ENCODE results near the gene C9orf152.
A peak's percentile ranks its signal among the peaks of the same experiment; 100 is the strongest.
"Not testable (repeated sequence)": the region's sequence is repeated elsewhere in the genome, so short reads cannot be mapped to it uniquely, and the experiment has no call there.

C9orf152 gene

GRCh38 chr9:110196084-110196499 is 11.9 kb downstream of the C9orf152 start:
- not testable (repeated sequence) for H3K27me3 ChIP-seq (ENCODE audit: control insufficient read depth in 1 of 2, insufficient read depth in 2 of 2, low read length in 2 of 2); H3K9ac ChIP-seq (ENCODE audit: low read length in 2 of 2); H3K36me3 ChIP-seq (ENCODE audit: control insufficient read depth in 2 of 2, insufficient read depth in 2 of 2, low read length in 2 of 2); H3K4me1 ChIP-seq (ENCODE audit: control insufficient read depth, insufficient read depth, low read length); H3K27ac ChIP-seq (ENCODE audit: low read length); H3K9me3 ChIP-seq (ENCODE audit: control insufficient read depth in 2 of 2, low read length in 2 of 2); H3K4me3 ChIP-seq (ENCODE audit: low read length in 2 of 2)

DNA sequence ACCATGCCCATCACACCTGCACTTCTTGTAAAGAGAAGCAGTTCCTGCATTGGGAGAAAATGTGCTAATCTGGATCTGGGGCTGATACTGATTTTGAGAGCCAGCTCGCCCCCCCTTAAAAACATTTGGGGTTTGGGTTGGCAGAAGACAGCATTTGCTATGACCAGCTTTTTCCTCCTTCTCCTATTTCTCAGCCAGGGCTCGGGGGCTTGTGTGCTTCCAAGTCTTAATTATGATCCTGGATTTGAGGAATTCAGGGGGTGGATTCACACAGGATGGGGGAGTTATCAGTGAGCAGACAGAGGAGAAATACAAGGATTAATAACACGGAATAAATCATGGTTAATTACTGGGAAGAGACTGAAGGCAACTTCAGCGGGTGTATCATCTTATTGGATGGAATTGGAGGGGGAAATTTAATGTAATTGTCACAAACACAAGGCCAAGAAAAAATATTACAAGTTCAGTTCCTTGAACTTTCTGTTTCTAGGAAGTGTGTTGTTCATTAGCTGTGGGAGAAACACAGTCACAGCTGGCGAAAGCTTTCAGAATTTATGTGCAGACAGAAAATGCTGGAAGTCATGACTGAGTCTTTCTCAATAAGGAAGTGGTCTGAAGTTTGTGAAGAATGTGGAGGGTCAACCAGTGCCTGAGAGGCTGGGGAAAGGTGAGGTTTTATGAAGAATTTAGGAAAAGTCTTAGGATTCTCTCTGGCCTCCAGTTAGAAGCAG is 15.3 kb downstream of the C9orf152 start:
- Histone ChIP-seq H3K27ac (ENCODE audit: low read length) (peak overlapping the region; percentile 24), H3K9me3 (ENCODE audit: control insufficient read depth in 2 of 2, low read length in 2 of 2) (no peaks in the 10 kb centered on the region), H3K9ac (ENCODE audit: low read length in 2 of 2) (no peak overlapping the region), H3K4me1 (ENCODE audit: control insufficient read depth, insufficient read depth, low read length) (peaks cover 15% of the 10 kb centered on the region), H3K27me3 (ENCODE audit: control insufficient read depth in 1 of 2, insufficient read depth in 2 of 2, low read length in 2 of 2) (no peaks in the 10 kb centered on the region), H3K36me3 (ENCODE audit: control insufficient read depth in 2 of 2, insufficient read depth in 2 of 2, low read length in 2 of 2) (no peaks in the 10 kb centered on the region), H3K4me3 (ENCODE audit: low read length in 2 of 2) (no peak overlapping the region)

- H3K9ac ChIP-seq (ENCODE audit: low read length in 2 of 2) = no peak overlapping the region
- peaks cover 15% of the 10 kb centered on the region for H3K4me1 ChIP-seq (ENCODE audit: control insufficient read depth, insufficient read depth, low read length)
- no peaks in the 10 kb centered on the region for H3K27me3 ChIP-seq (ENCODE audit: control insufficient read depth in 1 of 2, insufficient read depth in 2 of 2, low read length in 2 of 2)
- H3K4me3 ChIP-seq (ENCODE audit: low read length in 2 of 2) = no peak overlapping the region
- no peaks in the 10 kb centered on the region for H3K9me3 ChIP-seq (ENCODE audit: control insufficient read depth in 2 of 2, low read length in 2 of 2)
- no peak overlapping the region for H3K27ac ChIP-seq (ENCODE audit: low read length)
- H3K36me3 ChIP-seq (ENCODE audit: control insufficient read depth in 2 of 2, insufficient read depth in 2 of 2, low read length in 2 of 2) = no peaks in the 10 kb centered on the region
These were observed 16.3 kb downstream of the C9orf152 start for GRCh38 chr9:110191615-110192014.

DNA sequence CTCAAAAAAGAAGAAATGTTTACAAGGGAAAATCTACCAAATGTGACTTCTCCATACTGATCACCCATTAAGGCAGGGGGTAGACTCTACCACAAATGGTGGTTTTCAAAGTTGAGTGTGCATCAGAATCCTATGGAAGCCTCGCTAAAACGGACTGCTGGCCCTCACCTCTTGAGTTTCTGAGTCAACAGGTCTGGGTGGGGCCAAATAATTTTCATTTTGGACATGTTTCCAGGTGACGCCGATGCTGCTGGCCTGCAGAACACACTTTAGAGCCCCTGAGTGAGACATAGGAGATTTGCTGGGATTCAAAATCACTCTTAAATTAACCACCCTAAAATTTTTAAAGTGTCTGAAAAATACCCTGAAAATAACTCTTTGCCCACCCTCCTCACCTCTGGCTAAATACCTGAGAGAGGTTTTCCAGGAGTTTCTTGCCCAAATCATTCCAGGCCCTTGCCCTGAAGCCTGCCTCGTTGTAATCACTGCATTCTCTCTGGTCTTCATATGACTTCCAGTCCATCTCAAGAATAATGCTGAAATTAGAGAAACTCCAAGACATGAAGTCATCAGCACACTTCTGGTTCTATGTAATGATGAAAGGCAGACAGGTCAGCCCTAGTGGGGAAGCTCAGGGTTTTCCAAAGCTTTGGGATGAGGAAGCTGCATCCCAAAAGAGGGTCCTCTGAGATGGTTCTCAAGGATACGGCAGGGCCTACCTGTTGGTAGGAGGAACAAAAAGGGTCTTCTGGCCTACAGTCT is 18.2 kb downstream of the C9orf152 start:
- Histone ChIP-seq H3K4me1 (ENCODE audit: control insufficient read depth, insufficient read depth, low read length) (peaks cover 15% of the 10 kb centered on the region), H3K27me3 (ENCODE audit: control insufficient read depth in 1 of 2, insufficient read depth in 2 of 2, low read length in 2 of 2) (no peaks in the 10 kb centered on the region), H3K36me3 (ENCODE audit: control insufficient read depth in 2 of 2, insufficient read depth in 2 of 2, low read length in 2 of 2) (no peaks in the 10 kb centered on the region), H3K9ac (ENCODE audit: low read length in 2 of 2) (no peak overlapping the region), H3K4me3 (ENCODE audit: low read length in 2 of 2) (no peak overlapping the region), H3K27ac (ENCODE audit: low read length) (peak overlapping the region; percentile 66), H3K9me3 (ENCODE audit: control insufficient read depth in 2 of 2, low read length in 2 of 2) (no peaks in the 10 kb centered on the region)

DNA sequence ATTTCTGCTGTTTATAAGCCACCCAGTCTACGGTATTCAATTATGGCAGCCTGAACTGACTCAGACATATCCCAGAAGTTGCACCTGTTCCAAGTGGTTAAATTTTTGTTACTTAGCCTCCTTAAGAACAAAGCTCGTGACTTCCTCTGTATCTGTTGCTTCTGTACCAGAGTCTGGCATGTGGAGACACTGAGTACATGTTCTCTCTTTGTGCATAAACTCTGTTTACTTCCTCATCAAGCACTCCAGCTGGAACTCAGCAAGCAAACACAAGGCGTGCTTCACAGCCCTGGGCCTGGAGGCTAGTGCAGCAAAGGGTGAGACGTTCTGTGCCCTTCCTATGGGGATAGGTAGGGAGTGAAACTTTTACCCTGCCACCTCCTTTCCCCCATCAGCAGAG is 19.0 kb downstream of the C9orf152 start:
- Histone ChIP-seq H3K9ac (ENCODE audit: low read length in 2 of 2) (no peak overlapping the region), H3K4me3 (ENCODE audit: low read length in 2 of 2) (no peak overlapping the region), H3K27ac (ENCODE audit: low read length) (peak overlapping the region; percentile 66), H3K27me3 (ENCODE audit: control insufficient read depth in 1 of 2, insufficient read depth in 2 of 2, low read length in 2 of 2) (no peaks in the 10 kb centered on the region), H3K36me3 (ENCODE audit: control insufficient read depth in 2 of 2, insufficient read depth in 2 of 2, low read length in 2 of 2) (no peaks in the 10 kb centered on the region), H3K9me3 (ENCODE audit: control insufficient read depth in 2 of 2, low read length in 2 of 2) (no peaks in the 10 kb centered on the region), H3K4me1 (ENCODE audit: control insufficient read depth, insufficient read depth, low read length) (peaks cover 15% of the 10 kb centered on the region)

DNA sequence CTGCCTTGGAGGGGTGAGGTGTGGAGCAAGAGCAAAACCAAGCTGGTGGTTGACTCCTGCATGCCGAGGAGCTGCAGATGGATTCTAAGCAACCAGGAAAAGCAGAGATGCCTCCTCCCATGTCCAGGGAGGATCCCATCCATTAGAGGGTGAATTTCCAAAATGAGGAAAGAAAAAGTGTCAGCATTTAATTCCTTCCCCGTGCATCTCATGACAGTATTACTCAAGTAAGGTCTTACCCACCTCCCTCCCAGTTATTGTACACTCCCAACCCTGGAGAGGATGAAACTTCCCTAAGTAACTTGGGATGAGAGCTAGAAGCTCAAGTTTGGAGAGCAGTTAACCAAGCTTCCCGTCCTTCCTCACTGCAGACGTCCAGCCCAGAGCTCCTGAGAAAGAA is 19.9 kb downstream of the C9orf152 start:
- Histone ChIP-seq H3K27ac (ENCODE audit: low read length) (peak overlapping the region; percentile 66), H3K27me3 (ENCODE audit: control insufficient read depth in 1 of 2, insufficient read depth in 2 of 2, low read length in 2 of 2) (no peaks in the 10 kb centered on the region), H3K36me3 (ENCODE audit: control insufficient read depth in 2 of 2, insufficient read depth in 2 of 2, low read length in 2 of 2) (no peaks in the 10 kb centered on the region), H3K9ac (ENCODE audit: low read length in 2 of 2) (no peak overlapping the region), H3K4me1 (ENCODE audit: control insufficient read depth, insufficient read depth, low read length) (peaks cover 15% of the 10 kb centered on the region), H3K9me3 (ENCODE audit: control insufficient read depth in 2 of 2, low read length in 2 of 2) (no peaks in the 10 kb centered on the region), H3K4me3 (ENCODE audit: low read length in 2 of 2) (no peak overlapping the region)

DNA sequence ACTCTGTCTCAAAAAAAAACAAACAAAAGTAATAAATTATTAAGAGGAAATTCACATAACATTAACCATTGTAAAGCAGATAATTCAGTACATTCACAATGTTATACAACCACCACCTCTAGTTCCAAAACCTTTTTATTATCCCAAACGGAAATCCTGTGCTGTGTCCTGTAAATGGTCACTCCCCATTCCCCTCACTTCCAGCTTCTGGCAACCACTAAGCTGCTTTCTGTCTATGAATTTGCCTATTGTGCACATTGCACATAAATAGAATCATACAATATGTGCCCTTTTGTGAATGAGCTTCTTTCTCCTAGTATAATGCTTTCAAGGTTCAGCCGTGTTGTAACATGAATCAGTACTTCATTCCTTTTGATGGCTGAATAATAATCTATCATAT is 20.8 kb downstream of the C9orf152 start:
- Histone ChIP-seq H3K9me3 (ENCODE audit: control insufficient read depth in 2 of 2, low read length in 2 of 2) (no peaks in the 10 kb centered on the region), H3K9ac (ENCODE audit: low read length in 2 of 2) (no peak overlapping the region), H3K4me3 (ENCODE audit: low read length in 2 of 2) (no peak overlapping the region), H3K36me3 (ENCODE audit: control insufficient read depth in 2 of 2, insufficient read depth in 2 of 2, low read length in 2 of 2) (no peaks in the 10 kb centered on the region), H3K27ac (ENCODE audit: low read length) (no peak overlapping the region), H3K4me1 (ENCODE audit: control insufficient read depth, insufficient read depth, low read length) (peaks cover 11% of the 10 kb centered on the region), H3K27me3 (ENCODE audit: control insufficient read depth in 1 of 2, insufficient read depth in 2 of 2, low read length in 2 of 2) (no peaks in the 10 kb centered on the region)

- Histone ChIP-seq H3K4me1 (ENCODE audit: control insufficient read depth, insufficient read depth, low read length) (peaks cover 11% of the 10 kb centered on the region), H3K4me3 (ENCODE audit: low read length in 2 of 2) (no peak overlapping the region), H3K27ac (ENCODE audit: low read length) (no peak overlapping the region)
These were observed 21.7 kb downstream of the C9orf152 start for GRCh38 chr9:110186254-110186653.

DNA sequence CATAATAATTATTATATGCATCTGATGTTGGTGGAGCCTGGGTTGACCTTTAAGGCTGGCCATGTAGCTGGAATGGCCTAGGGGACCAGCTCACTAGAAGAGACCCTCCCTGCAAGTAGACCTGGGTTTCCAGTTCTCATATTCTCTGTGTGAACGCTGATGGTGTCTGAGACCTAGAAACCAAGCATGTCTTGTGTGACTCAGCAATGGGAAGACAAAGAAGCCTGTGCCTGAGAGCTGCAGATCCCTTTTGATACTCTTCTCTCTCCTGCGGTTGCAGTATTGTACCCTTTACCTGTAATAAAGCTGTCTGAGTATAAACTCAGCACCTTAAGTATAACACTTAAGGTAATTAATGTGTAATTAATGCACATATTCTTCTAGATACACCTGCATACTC is 22.2 kb downstream of the C9orf152 start:
- Histone ChIP-seq H3K4me3 (ENCODE audit: low read length in 2 of 2) (no peak overlapping the region), H3K9ac (ENCODE audit: low read length in 2 of 2) (no peak overlapping the region), H3K9me3 (ENCODE audit: control insufficient read depth in 2 of 2, low read length in 2 of 2) (no peaks in the 10 kb centered on the region), H3K27ac (ENCODE audit: low read length) (no peak overlapping the region), H3K27me3 (ENCODE audit: control insufficient read depth in 1 of 2, insufficient read depth in 2 of 2, low read length in 2 of 2) (no peaks in the 10 kb centered on the region), H3K36me3 (ENCODE audit: control insufficient read depth in 2 of 2, insufficient read depth in 2 of 2, low read length in 2 of 2) (no peaks in the 10 kb centered on the region), H3K4me1 (ENCODE audit: control insufficient read depth, insufficient read depth, low read length) (peaks cover 11% of the 10 kb centered on the region)

More at GRCh38 chr9:110186254-110186653, 21.7 kb downstream of the C9orf152 start:
- H3K36me3 ChIP-seq (ENCODE audit: control insufficient read depth in 2 of 2, insufficient read depth in 2 of 2, low read length in 2 of 2) = no peaks in the 10 kb centered on the region
- H3K27me3 ChIP-seq (ENCODE audit: control insufficient read depth in 1 of 2, insufficient read depth in 2 of 2, low read length in 2 of 2) = no peaks in the 10 kb centered on the region
- H3K9me3 ChIP-seq (ENCODE audit: control insufficient read depth in 2 of 2, low read length in 2 of 2) = no peaks in the 10 kb centered on the region
- H3K9ac ChIP-seq (ENCODE audit: low read length in 2 of 2) = no peak overlapping the region

DNA sequence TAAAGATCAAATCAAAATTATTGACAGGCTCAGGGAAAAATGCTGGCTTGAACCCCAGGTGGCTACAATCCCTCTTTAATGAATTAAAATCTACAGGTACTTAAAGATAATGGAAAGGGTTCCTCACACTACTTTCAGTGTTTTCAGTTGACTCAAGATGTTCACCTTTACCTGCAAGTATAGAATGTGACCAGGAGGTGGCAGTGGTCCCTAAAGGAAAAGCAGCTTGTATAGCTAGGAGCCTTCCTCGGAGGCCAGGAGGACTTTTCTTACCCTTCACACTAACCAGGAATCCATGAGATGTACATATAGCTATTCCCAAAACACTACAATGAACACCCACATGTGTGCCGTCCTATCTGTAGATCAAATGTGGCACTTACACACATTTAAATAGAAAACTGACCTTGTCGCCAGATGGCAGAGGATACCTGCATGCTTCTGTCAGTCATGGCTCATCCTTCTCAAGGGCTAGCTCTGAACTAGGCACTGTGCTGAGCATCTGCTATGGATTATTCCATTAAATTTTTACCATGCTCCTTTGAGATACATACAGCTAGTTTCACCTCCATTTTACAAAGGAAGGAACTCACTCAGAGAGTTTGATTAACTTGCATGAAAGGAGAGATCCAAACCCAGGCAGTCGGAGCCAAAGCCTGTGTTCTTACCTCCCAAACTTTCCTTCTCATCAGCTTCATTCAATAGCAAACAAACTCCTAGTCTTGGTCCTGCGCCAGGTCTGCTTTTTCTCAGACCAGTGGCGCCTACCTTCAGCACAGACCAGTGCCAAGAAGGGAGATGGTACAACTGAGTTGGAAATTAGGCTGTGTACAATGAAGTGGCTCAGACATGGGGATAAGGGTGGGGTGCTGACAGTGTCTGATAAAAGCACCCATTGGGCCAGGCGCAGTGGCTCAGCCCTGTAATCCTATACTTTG is 24.5 kb downstream of the C9orf152 start:
- H3K27me3 ChIP-seq (ENCODE audit: control insufficient read depth in 1 of 2, insufficient read depth in 2 of 2, low read length in 2 of 2) = no peaks in the 10 kb centered on the region
- H3K4me3 ChIP-seq (ENCODE audit: low read length in 2 of 2) = no peak overlapping the region
- no peaks in the 10 kb centered on the region for H3K9me3 ChIP-seq (ENCODE audit: control insufficient read depth in 2 of 2, low read length in 2 of 2)
- H3K27ac ChIP-seq (ENCODE audit: low read length) = no peak overlapping the region
- no peaks in the 10 kb centered on the region for H3K36me3 ChIP-seq (ENCODE audit: control insufficient read depth in 2 of 2, insufficient read depth in 2 of 2, low read length in 2 of 2)
- no peak overlapping the region for H3K9ac ChIP-seq (ENCODE audit: low read length in 2 of 2)
- H3K4me1 ChIP-seq (ENCODE audit: control insufficient read depth, insufficient read depth, low read length) = no peaks in the 10 kb centered on the region

Data from stomach smooth muscle (tissue), 2 donors.